Measurements from ENCODE around the gene SNX9.

DNA sequence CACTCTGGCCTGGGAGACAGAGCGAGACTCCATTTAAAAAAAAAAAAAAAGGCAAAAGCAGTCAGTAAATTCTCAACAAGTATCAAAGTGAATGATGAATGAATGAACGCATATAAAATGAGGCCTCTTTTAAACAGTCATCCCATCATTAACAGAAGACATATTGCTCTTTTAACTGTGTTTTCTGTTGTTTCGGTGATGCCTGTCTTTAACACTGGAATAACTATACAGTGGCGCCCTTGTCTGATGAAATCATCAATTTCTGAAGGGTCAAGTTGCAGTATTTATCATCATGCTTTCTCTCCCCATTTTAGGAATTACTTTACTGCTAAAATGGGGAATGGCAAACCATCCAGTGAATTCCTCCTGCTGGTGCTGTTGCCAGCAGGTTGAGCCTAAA, 45.7 kb upstream of the SNX9 start:
- TF ChIP-seq, protein P1, sequence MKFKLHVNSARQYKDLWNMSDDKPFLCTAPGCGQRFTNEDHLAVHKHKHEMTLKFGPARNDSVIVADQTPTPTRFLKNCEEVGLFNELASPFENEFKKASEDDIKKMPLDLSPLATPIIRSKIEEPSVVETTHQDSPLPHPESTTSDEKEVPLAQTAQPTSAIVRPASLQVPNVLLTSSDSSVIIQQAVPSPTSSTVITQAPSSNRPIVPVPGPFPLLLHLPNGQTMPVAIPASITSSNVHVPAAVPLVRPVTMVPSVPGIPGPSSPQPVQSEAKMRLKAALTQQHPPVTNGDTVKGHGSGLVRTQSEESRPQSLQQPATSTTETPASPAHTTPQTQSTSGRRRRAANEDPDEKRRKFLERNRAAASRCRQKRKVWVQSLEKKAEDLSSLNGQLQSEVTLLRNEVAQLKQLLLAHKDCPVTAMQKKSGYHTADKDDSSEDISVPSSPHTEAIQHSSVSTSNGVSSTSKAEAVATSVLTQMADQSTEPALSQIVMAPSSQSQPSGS (IDR thresholded peaks at IDR 0.05; ENCODE audit: low read length): no peak
- TF ChIP-seq JUND (IDR thresholded peaks at IDR 0.05; ENCODE audit: low read length) (no peak), ZNF274 (IDR thresholded peaks at IDR 0.05; ENCODE audit: borderline replicate concordance, extremely low read depth, low read length) (no peak), FOSL1 (IDR thresholded peaks at IDR 0.05; ENCODE audit: insufficient read depth, low read depth, low read length) (no peak), SP2 (IDR thresholded peaks at IDR 0.05; ENCODE audit: low read length) (no peak), POLR2AphosphoS5 (IDR thresholded peaks at IDR 0.05; ENCODE audit: low read depth, low read length) (no peak), EP300 (IDR thresholded peaks at IDR 0.05; ENCODE audit: borderline replicate concordance in 1 of 2, low read depth in 2 of 2, low read length in 2 of 2) (no peak), TAF1 (IDR thresholded peaks at IDR 0.05; ENCODE audit: low read depth, low read length) (no peak), EGR1 (IDR thresholded peaks at IDR 0.05; ENCODE audit: borderline replicate concordance, low read depth, low read length) (no peak), SUZ12 (IDR thresholded peaks at IDR 0.05; ENCODE audit: low read length) (no peak), EZH2 (IDR thresholded peaks at IDR 0.05; ENCODE audit: low read depth, low read length, severe bottlenecking) (no peak), CBX8 (IDR thresholded peaks at IDR 0.05; ENCODE audit: borderline replicate concordance, low read depth, low read length) (no peak), SIX5 (IDR thresholded peaks at IDR 0.05; ENCODE audit: low read depth, low read length) (no peak)
- TF ChIP-seq, protein P2, sequence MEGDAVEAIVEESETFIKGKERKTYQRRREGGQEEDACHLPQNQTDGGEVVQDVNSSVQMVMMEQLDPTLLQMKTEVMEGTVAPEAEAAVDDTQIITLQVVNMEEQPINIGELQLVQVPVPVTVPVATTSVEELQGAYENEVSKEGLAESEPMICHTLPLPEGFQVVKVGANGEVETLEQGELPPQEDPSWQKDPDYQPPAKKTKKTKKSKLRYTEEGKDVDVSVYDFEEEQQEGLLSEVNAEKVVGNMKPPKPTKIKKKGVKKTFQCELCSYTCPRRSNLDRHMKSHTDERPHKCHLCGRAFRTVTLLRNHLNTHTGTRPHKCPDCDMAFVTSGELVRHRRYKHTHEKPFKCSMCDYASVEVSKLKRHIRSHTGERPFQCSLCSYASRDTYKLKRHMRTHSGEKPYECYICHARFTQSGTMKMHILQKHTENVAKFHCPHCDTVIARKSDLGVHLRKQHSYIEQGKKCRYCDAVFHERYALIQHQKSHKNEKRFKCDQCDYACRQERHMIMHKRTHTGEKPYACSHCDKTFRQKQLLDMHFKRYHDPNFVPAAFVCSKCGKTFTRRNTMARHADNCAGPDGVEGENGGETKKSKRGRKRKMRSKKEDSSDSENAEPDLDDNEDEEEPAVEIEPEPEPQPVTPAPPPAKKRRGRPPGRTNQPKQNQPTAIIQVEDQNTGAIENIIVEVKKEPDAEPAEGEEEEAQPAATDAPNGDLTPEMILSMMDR (IDR thresholded peaks at IDR 0.05; ENCODE audit: control extremely low read depth in 1 of 3, insufficient read depth in 1 of 3, low read depth in 1 of 3, low read length in 3 of 3): no peak

Data from H1 (cell line).